GM12875 (cell line): Measurements from ENCODE around the gene SIK3.

Experiments
- H3K4me3 ChIP-seq: one replicate; pipeline ENCODE4 v1.5.1; 2011; ENCODE audit warnings: low read depth, low read length, control low read depth
- TF ChIP-seq, protein P1 (sequence below): IDR thresholded peaks from 2 replicates; pipeline ENCODE4 v1.5.1; 2011; ENCODE audit warnings: low read depth, mild to moderate bottlenecking, control low read depth, inconsistent platforms, low read length, moderate library complexity, borderline replicate concordance; ENCODE audit not compliant: insufficient read depth

SIK3 gene

DNA sequence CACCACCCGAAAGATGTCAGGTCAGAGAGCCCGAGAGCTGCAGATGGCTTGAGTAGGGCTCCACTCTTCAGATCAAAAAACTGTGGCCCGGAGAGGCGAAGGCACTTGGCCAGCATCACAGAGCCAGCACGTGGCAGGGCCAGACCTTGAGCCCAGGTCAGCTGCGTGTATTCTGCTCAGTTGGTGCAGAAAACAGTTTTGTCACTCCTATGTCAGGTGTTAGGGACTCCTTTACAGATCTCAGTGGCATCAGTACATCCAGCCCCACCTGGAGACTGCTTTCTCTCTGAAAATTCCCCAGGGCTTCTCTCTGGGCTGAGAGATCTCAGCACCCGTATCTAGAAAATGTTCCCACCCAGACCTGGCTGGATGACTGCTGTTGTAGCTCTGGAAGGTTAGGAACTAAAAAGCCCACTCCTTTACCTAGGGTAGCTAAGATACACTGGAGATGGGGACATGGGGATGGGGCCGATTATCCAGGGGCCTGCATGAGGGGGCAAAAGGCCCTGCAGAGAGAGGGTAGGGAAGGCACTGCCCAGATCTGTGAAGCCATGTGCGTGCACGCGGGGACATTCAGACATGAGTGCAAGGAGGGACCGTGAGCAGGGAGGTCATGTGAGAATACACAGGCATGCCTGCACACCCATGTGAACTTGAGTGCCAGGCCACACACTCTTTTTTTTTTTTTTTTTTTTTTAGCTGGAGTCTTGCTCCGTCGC, 264.3 kb downstream of the SIK3 start:
- TF ChIP-seq, protein P1, sequence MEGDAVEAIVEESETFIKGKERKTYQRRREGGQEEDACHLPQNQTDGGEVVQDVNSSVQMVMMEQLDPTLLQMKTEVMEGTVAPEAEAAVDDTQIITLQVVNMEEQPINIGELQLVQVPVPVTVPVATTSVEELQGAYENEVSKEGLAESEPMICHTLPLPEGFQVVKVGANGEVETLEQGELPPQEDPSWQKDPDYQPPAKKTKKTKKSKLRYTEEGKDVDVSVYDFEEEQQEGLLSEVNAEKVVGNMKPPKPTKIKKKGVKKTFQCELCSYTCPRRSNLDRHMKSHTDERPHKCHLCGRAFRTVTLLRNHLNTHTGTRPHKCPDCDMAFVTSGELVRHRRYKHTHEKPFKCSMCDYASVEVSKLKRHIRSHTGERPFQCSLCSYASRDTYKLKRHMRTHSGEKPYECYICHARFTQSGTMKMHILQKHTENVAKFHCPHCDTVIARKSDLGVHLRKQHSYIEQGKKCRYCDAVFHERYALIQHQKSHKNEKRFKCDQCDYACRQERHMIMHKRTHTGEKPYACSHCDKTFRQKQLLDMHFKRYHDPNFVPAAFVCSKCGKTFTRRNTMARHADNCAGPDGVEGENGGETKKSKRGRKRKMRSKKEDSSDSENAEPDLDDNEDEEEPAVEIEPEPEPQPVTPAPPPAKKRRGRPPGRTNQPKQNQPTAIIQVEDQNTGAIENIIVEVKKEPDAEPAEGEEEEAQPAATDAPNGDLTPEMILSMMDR = no peak
- no peak overlapping the region for H3K4me3 ChIP-seq

DNA sequence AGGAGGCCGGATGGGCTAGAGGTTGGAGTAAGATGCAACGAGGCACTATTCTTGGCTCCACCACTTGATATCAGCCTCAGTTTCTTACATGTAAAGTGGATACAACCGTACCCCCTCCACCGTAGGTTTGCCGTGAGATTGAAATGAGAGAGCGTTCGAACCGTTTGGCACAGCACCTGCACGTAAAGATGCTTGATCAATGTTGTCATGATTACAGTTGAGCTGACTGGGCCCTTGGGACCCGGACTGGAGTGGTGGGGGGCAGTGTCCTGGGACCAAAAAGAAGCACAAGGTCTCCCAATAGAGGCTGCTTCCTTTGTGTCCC, 264.8 kb downstream of the SIK3 start:
- TF ChIP-seq, protein P1 = no peak

DNA sequence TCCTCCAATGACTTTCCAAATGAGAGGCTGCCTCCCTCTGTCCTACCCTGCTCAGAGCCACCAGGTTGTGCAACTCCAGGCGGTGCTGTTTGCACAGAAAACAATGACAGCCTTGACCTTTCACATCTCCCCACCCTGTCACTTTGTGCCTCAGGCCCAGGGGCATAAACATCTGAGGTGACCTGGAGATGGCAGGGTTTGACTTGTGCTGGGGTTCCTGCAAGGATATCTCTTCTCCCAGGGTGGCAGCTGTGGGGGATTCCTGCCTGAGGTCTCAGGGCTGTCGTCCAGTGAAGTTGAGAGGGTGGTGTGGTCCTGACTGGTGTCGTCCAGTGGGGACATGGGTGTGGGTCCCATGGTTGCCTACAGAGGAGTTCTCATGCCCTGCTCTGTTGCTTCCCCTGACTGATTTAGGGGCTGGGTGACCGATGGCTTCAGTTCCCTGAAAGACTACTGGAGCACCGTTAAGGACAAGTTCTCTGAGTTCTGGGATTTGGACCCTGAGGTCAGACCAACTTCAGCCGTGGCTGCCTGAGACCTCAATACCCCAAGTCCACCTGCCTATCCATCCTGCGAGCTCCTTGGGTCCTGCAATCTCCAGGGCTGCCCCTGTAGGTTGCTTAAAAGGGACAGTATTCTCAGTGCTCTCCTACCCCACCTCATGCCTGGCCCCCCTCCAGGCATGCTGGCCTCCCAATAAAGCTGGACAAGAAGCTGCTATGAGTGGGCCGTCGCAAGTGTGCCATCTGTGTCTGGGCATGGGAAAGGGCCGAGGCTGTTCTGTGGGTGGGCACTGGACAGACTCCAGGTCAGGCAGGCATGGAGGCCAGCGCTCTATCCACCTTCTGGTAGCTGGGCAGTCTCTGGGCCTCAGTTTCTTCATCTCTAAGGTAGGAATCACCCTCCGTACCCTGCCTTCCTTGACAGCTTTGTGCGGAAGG, 265.6 kb downstream of the SIK3 start:
- TF ChIP-seq, protein P1 = no peak
- H3K4me3 ChIP-seq = no peak overlapping the region

More for the DNA sequence above, 264.8 kb downstream of the SIK3 start:
- H3K4me3 ChIP-seq = no peak overlapping the region

DNA sequence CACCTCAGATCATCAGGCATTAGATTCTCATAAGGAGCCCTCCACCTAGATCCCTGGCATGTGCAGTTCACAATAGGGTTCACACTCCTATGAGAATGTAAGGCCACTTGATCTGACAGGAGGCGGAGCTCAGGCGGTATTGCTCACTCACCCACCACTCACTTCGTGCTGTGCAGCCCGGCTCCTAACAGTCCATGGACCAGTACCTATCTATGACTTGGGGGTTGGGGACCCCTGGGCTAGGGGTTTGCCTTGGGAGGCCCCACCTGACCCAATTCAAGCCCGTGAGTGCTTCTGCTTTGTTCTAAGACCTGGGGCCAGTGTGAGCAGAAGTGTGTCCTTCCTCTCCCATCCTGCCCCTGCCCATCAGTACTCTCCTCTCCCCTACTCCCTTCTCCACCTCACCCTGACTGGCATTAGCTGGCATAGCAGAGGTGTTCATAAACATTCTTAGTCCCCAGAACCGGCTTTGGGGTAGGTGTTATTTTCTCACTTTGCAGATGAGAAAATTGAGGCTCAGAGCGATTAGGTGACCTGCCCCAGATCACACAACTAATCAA, 266.4 kb downstream of the SIK3 start:
- TF ChIP-seq, protein P1 = no peak
- no peak overlapping the region for H3K4me3 ChIP-seq

DNA sequence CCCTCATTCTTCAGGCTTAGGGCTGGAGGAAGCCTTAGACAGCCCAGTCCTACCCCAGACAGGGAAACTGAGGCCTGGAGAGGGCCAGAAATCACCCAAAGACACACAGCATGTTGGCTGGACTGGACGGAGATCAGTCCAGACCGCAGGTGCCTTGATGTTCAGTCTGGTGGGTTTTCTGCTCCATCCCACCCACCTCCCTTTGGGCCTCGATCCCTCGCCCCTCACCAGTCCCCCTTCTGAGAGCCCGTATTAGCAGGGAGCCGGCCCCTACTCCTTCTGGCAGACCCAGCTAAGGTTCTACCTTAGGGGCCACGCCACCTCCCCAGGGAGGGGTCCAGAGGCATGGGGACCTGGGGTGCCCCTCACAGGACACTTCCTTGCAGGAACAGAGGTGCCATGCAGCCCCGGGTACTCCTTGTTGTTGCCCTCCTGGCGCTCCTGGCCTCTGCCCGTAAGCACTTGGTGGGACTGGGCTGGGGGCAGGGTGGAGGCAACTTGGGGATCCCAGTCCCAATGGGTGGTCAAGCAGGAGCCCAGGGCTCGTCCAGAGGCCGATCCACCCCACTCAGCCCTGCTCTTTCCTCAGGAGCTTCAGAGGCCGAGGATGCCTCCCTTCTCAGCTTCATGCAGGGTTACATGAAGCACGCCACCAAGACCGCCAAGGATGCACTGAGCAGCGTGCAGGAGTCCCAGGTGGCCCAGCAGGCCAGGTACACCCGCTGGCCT, 267.9 kb downstream of the SIK3 start:
- no peak overlapping the region for H3K4me3 ChIP-seq
- TF ChIP-seq, protein P1 = no peak

DNA sequence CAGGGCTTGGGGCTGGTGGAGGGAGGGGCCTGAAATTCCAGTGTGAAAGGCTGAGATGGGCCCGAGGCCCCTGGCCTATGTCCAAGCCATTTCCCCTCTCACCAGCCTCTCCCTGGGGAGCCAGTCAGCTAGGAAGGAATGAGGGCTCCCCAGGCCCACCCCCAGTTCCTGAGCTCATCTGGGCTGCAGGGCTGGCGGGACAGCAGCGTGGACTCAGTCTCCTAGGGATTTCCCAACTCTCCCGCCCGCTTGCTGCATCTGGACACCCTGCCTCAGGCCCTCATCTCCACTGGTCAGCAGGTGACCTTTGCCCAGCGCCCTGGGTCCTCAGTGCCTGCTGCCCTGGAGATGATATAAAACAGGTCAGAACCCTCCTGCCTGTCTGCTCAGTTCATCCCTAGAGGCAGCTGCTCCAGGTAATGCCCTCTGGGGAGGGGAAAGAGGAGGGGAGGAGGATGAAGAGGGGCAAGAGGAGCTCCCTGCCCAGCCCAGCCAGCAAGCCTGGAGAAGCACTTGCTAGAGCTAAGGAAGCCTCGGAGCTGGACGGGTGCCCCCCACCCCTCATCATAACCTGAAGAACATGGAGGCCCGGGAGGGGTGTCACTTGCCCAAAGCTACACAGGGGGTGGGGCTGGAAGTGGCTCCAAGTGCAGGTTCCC, 268.6 kb downstream of the SIK3 start, which contains the start of gene APOC3:
TSS of gene APOC3 (plus strand) at position 383 of the 659 bp plus-strand sequence. CDS start 676 bp downstream, outside the sequence.
- TF ChIP-seq, protein P1 = no peak
- H3K4me3 ChIP-seq = no peak within 1 kb of the TSS
